Stimulated activated CD4-positive, alpha-beta T cell treated with anti-CD3 and anti-CD28 coated beads, Interleukin-15, amount 100 ng/mL, for 48 hours (primary cell): Measurements from ENCODE around the gene GPR42.
"Not testable (repeated sequence)": the region's sequence is repeated elsewhere in the genome, so short reads cannot be mapped to it uniquely, and the experiment has no call there.

ENCODE experiments used
- DNase-seq, 2 donors: peaks; one replicate each; pipeline ENCODE4 v3.0.0-alpha.2; 2020; ENCODE audit warnings: low read depth in 2 of 2

The GPR42 gene

DNA sequence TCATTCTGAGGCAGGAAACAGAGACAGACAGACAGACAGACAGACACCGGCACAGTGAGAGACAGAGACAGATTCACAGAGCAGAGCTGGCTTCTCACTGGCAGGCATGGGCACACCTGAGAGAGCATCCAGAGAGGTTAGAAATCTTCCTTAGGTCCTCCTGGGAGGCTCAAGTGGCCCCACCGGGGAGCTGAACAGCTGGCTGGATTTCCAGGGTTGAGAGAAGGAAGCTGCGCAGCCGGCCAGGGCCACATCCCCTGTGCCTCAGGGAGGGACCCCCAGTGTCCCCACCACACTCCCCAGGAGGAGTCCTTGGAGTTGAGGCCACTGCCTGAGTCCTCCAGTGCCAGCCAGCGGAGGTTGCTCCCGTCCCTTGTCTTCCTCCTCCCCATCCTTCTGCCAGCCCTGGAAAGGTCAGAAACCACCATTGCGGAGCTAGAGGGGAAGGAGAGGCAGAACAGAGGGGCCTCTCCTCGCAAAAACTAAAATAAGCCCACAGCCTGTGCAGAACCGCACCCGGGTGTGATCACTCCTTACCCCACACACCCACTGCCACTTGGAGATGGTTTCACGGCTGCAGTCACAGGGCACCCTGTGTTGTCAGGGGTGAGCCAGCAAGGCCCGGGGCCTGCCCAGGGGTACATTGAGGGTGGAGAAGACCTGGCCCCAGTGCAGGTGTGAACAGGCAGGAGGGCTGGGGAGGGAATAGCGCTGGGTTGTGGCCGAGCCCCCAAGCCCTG lies 8.4 kb upstream of the GPR42 start:
- DNase-seq = no peak

- DNase-seq = no peak
Observed at GRCh38 chr19:35363001-35363590, 7.8 kb upstream of the GPR42 start.

DNA sequence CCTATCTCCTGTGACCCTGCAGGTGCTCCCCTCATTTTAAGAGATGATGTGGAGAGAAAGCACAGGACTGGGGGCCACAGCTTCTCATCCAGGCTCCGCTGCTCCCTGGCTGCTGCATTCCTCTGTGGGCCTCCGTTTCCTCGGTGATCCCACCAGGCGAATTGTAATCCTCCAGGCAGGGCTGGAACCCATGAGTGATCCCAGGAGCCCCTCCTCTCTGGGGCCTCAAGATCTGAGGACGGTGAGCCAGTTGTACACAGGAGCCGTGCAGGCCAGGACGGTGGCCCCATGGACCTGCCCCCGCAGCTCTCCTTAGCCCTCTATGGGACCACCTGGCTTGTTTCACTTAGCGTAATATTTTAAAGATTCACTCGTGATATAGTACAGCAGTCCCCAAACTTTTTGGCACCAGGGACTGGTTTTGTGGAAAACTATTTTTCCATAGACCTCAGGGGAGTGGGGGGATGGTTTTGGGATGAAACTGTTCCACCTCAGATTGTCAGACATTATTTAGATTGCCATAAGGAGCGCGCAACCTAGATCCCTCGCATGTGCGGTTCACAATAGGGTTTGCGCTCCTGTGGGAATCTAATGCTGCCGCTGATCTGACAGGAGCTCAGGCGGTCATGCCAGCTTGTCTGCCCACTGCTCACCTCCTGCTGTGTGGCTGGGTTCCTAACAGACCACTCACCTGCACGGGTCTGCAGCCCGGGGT lies 7.0 kb upstream of the GPR42 start:
- DNase-seq = no peak

DNA sequence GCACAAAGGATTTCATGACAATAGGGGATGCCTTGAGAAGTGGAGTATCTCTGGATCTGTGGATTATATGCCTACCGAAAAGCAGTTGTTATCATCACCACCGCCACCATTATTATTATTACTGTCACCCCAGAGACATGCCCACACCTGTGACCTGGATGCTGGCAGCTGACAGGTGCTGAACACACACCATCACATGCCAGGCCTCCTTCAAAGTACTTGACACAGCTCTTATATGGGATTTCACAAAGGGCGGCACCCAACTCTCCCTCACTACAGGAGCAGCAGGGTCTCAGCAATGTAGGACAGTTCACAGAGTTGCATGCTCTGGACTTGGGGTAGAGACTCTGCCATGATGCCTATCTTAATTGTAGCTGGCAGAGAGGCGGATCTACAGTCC lies 5.6 kb upstream of the GPR42 start:
- DNase-seq = no peak

DNA sequence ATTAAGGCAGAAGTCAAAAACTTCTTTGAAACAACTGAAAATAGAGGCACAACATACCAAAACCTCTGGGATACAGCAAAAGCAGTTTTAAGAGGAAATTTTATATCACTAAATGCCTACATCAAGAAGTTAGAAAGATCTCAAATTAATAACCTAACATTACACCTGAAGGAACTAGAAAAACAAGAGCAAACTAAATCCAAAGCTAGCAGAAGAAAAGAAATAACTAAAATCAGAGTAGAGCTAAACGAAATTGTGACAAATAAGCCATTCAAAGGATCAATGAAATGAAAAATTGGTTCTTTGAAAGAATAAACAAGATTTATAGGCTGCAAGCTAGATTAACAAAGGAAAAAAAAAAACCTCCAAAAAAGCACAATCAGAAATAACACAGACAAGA lies 2.5 kb upstream of the GPR42 start:
- no peak for DNase-seq

DNA sequence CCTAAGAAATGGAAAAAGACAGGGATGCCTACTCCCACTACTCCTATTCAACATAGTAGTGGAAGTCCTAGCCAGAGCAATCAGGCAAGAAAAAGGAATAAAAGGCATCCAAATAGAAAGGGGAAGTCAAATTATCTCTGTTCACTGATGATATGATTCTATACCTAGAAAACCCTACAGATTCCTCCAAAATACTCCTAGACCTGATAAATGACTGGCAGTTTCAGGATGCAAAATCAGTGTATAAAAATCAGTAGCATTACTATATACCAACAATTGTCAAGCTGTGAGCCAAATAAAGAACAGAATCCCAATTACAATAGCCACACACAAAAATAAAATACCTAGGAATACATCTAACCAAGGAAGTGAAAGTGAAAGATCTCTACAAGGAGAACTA lies 1.3 kb upstream of the GPR42 start:
- no peak for DNase-seq

GRCh38 chr19:35373492-35373891 lies 2.6 kb downstream of the GPR42 start:
- DNase-seq = no peak

DNA sequence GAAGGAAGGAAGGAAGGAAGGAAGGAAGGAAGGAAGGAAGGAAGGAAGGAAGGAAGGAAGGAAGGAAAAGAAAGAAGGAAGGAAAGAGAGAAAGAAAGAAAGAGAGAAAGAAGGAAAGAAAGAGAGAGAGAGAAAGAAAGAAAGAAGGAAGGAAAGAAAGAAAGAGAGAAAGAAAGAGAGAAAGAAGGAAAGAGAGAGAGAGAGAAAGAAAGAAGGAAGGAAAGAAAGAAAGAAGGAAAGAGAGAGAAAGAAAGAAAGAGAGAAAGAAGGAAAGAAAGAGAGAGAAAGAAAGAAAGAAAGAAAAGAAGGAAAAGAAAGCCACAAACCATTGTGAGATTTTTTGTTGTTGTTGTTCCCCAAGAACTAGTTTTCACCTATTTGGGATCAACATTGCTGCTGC lies 3.2 kb downstream of the GPR42 start:
- DNase-seq = not testable (repeated sequence)

DNA sequence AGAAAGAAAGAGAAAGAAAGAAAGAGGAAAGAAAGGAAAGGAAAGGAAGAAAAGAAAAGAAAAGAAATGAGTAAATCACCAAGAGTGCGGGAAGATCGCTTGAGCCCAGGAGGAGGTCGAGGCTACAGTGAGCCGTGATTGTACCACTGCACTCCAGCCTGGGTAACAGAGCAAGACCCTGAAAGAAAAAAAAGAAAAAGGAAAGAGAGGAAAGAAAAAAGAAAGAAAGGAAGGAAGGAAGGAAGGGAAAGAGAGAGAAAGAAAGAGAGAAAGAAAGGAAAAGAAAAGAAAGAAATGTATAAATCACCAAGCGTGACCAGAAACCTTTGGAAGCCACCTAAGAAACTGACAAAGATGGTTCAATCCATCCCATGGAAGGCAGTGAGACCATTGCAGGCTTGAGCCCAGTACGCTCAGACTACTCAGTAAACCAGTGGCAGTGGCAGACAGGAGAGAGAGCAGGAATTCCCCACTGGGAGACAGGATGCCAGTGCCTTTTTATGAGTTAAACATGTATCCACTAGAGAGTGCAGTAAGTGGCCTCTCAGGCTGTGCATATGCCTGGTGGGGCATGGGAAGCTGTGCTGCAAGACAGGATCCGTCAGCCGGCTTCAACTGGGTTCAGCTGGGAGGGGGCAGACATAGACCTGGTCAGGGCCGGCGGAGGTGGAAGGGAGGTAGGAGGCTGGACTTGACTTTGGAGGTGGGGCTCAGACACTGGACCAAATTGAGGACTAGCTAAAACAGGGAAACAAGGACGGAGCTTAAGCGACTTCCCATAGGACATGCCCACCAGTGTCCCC lies 4.8 kb downstream of the GPR42 start:
- no peak for DNase-seq

DNA sequence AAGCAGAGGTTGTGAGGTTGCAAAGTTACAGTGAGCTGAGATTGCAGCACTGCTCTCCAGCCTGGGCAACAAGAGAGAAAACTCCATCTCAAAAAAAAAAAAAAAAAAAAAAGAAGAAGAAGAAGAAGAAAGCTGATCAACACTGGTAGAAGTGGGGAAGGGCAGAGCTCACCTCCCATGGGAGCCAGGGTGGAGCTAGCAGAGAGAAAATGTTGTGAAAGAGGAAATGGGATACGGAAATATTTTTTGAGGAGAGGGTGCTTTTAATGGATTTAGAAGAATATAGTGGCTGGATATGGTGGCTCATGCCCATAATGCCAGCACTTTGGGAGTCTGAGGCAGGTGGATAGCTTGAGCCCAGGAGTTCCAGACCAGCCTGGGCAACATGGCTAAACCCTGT lies 6.8 kb downstream of the GPR42 start:
- no peak for DNase-seq

- no peak for DNase-seq
Observed at GRCh38 chr19:35378356-35378755, 7.5 kb downstream of the GPR42 start.

DNA sequence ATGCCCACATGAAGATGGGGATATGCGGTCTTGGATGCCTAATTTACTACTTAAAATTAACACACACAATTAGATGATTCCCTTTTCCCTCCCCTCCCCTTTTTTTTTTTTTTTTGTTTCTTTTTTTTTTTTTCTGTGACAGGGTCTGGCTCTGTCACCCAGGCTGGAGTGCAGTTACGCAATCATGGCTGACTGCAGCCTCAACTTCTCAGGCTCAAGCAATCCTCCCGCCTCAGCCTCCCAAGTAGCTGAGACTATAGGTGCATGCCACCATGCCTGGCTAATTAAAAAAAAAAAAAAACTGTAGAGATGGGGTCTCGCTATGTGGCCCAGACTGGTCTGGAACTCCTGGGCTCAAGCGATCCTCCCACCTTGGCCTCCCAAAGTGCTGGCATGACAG lies 8.7 kb downstream of the GPR42 start:
- DNase-seq = not testable (repeated sequence)

DNA sequence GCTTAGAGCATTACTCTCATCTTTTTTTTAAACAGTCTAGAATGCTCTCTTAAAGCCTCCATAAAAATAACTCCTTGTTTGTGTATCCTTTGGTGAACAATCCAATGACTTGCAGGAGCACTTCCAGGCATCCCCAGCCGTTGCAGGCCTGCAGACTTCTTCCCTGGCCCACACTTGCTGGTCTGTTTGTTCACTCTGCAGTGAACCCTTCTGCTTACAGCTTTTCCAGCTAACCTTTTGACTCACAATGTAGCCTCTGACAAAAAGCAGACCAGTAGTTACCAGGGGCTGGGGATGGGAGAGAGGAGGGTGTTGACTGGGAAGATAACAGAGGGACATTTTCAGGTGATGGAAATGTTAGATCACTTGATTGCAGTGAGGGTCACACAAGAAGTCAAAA lies 9.1 kb downstream of the GPR42 start:
- no peak for DNase-seq

- DNase-seq = no peak
Observed at GRCh38 chr19:35380450-35381124, 9.7 kb downstream of the GPR42 start.

- DNase-seq = no peak
Observed at GRCh38 chr19:35381318-35381717, 10.4 kb downstream of the GPR42 start.

- DNase-seq = no peak
Observed at GRCh38 chr19:35381926-35382325, 11.1 kb downstream of the GPR42 start.

- no peak for DNase-seq
Observed at GRCh38 chr19:35383536-35383935, 12.7 kb downstream of the GPR42 start.

DNA sequence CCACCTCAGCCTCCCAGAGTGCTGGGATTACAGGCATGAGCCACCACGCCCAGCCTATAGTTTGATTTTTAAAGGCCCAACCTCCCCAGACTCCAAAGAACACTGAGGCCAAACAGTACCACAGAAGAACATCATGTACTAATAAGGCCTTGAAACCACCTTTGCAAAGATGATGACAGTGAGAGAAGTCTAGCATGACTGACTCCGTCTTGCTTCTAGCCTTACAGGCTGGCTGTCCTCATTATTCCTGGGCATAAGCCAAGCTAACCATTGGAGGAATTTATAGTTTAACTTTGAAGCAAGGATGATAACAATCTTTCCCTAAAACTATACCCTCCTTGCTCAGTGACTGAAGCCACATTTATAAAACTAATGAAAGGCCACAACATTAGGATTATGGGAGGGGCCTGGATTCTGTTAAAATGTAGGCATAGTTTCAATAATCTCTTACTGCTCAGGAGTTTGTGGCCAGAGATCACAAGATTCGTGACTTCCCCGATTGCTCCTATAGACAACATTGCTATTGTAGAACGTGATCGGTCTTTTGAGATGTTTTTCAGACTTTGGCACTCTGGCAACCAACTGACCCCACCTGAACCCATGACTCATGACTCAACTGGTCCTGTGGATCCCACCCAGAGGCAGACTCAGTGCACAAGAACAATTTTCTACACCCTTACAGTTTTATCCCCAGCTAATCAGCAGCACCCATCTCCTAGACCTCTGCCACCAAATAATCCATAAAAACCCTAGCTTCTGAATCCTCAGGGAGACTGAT lies 17.6 kb downstream of the GPR42 start:
- DNase-seq = no peak

GRCh38 chr19:35389192-35389861 lies 18.5 kb downstream of the GPR42 start:
- DNase-seq = no peak
